Keratinocyte (primary cell): ENCODE measurements around the gene SPAG9. TPM values are rescaled to one million over a fixed set of nuclear protein-coding genes. Genes with fewer than 3 reads are reported as not detected.

ENCODE experiments used
- DNase-seq: peaks from one replicate; pipeline ENCODE4 v3.0.0-alpha.2; 2011; ENCODE audit warnings: low read depth, missing footprints, low spot score
- FAIRE-seq: peaks from 2 replicates; lab custom pipeline; 2011; peaks lifted over from hg19 to GRCh38; lab: Jason Lieb, UNC
- H2AFZ ChIP-seq: 2 replicates; pipeline ENCODE4 v1.6.0; 2012; ENCODE audit warnings: low read length, control low read depth, inconsistent platforms; ENCODE audit not compliant: control insufficient read depth
- H3K27ac ChIP-seq: 2 replicates; pipeline ENCODE4 v1.5.1; 2011; ENCODE audit warnings: low read length; ENCODE audit not compliant: control insufficient read depth, insufficient read depth
- H3K27me3 ChIP-seq: 3 replicates; pipeline ENCODE4 v1.6.0; 2011; ENCODE audit warnings: low read length; ENCODE audit not compliant: control insufficient read depth, insufficient read depth; ENCODE audit errors: extremely low read depth
- H3K36me3 ChIP-seq, 2 experiments: 2 replicates in 1 of 2; 3 replicates in 1 of 2; pipeline ENCODE4 v1.5.1; 2011; ENCODE audit warnings: low read length in 2 of 2, mild to moderate bottlenecking in 1 of 2; ENCODE audit not compliant: control insufficient read depth in 2 of 2, insufficient read depth in 2 of 2; ENCODE audit errors: extremely low read depth in 1 of 2
- H3K4me1 ChIP-seq: 3 replicates; pipeline ENCODE4 v1.5.1; 2011; ENCODE audit warnings: low read length; ENCODE audit not compliant: control insufficient read depth, insufficient read depth; ENCODE audit errors: extremely low read depth
- H3K4me2 ChIP-seq: 3 replicates; pipeline ENCODE4 v1.6.0; 2011; ENCODE audit warnings: low read depth, low read length; ENCODE audit not compliant: control insufficient read depth, insufficient read depth; ENCODE audit errors: extremely low read depth
- H3K4me3 ChIP-seq, 3 experiments: fragments of 200-600 bp in 1 of 3; sonication (generic) in 1 of 3; 2 replicates in 2 of 3; 3 replicates in 1 of 3; pipeline ENCODE4 v1.5.1; 2011 to 2016; ENCODE audit warnings: low read length in 3 of 3, mild to moderate bottlenecking in 3 of 3, control low read depth in 2 of 3, inconsistent platforms in 1 of 3, low read depth in 1 of 3, mixed read lengths in 1 of 3, mixed run types in 1 of 3, moderate library complexity in 1 of 3; ENCODE audit not compliant: control insufficient read depth in 2 of 3, insufficient read depth in 2 of 3; ENCODE audit errors: extremely low read depth in 1 of 3
- H3K79me2 ChIP-seq: 2 replicates; pipeline ENCODE4 v1.6.0; 2012; ENCODE audit warnings: low read length; ENCODE audit not compliant: control insufficient read depth, insufficient read depth
- H3K9ac ChIP-seq: 3 replicates; pipeline ENCODE4 v1.6.0; 2011; ENCODE audit warnings: low read length; ENCODE audit not compliant: control insufficient read depth, insufficient read depth; ENCODE audit errors: extremely low read depth
- H3K9me1 ChIP-seq: 3 replicates; pipeline ENCODE4 v1.6.0; 2011; ENCODE audit warnings: low read length; ENCODE audit not compliant: control insufficient read depth, insufficient read depth; ENCODE audit errors: extremely low read depth
- H3K9me3 ChIP-seq: 2 replicates; pipeline ENCODE4 v1.5.1; 2012; ENCODE audit warnings: low read depth, low read length; ENCODE audit not compliant: control insufficient read depth
- H4K20me1 ChIP-seq: 3 replicates; pipeline ENCODE4 v1.6.0; 2011; ENCODE audit warnings: low read length; ENCODE audit not compliant: control insufficient read depth, insufficient read depth; ENCODE audit errors: extremely low read depth
- CTCF ChIP-seq, 3 experiments: IDR thresholded peaks in 1 of 3; conservative IDR thresholded peaks in 1 of 3; optimal IDR thresholded peaks in 1 of 3; 2 replicates in 2 of 3; 3 replicates in 1 of 3; pipeline versions ENCODE3 to v1.5.1; 2011; ENCODE audit warnings: low read length in 3 of 3, mild to moderate bottlenecking in 3 of 3, moderate library complexity in 2 of 3, control low read depth in 1 of 3, inconsistent platforms in 1 of 3; ENCODE audit not compliant: insufficient read depth in 2 of 3; ENCODE audit errors: extremely low read depth in 1 of 3
- EZH2 ChIP-seq: IDR thresholded peaks from one replicate; pipeline ENCODE4 v1.6.1; 2012; ENCODE audit warnings: inconsistent platforms, mild to moderate bottlenecking, low read length, moderate library complexity
- dilution Hi-C: fragments of 300-500 bp; cut with MboI; formaldehyde crosslinking; loops from one replicate; pipeline ENCODE4 v1.7.0; 2020; ENCODE audit warnings: low sequenced_read_pairs; ENCODE audit not compliant: extremely low pct_ligation_motif_present
- polyA plus RNA-seq, 5 experiments: library from polyadenylated mRNA; depleted of rRNA in 3 of 5; stranded (reverse) in 3 of 5; stranded (forward) in 1 of 5; unstranded in 1 of 5; fragments of >200 nt; gene quantifications; 1 replicate in 1 of 5; 2 replicates in 3 of 5; 3 replicates in 1 of 5; pipeline versions ENCODE4 v1.2.1 to v1.2.3, GENCODE V29; 2011 to 2012; ENCODE audit warnings: missing spikeins in 2 of 5, low read depth in 1 of 5, low replicate concordance in 1 of 5

Gene SPAG9
- polyA plus RNA-seq, 1 donor (not counting 4 experiments of a cell fraction or from before 2014, with no cell fraction given): 43.1 TPM

GRCh38 chr17:51103050-51103449, 17.6 kb downstream of the SPAG9 start:
- no peaks in the 10 kb centered on the region for H3K27me3 ChIP-seq
- H3K4me1 ChIP-seq: no peaks in the 10 kb centered on the region
- no peaks in the 10 kb centered on the region for H3K9me3 ChIP-seq
- H4K20me1 ChIP-seq: peaks cover 6% of the 10 kb centered on the region
- H3K36me3 ChIP-seq: peaks cover 0 to 3% of the 10 kb centered on the region in 2 experiments
- H3K27ac ChIP-seq: no peak overlapping the region
- no peak overlapping the region for H3K4me3 ChIP-seq
- peaks cover 81% of the 10 kb centered on the region for H3K79me2 ChIP-seq
- H2AFZ ChIP-seq: no peak overlapping the region
- no peak overlapping the region for H3K9ac ChIP-seq
- H3K9me1 ChIP-seq: no peaks in the 10 kb centered on the region
- no peak for FAIRE-seq
- dilution Hi-C loops: no loop called here
- TF ChIP-seq EZH2 (no peak), CTCF (optimal IDR thresholded peaks at IDR 0.05 in 1 of 3, IDR thresholded peaks at IDR 0.05 in 1 of 3, conservative IDR thresholded peaks at IDR 0.05 in 1 of 3; ENCODE audit: extremely low read depth in 1 of 3, insufficient read depth in 2 of 3, low read length in 3 of 3) (no peak)
- no peak for DNase-seq
- no peak overlapping the region for H3K4me2 ChIP-seq

DNA sequence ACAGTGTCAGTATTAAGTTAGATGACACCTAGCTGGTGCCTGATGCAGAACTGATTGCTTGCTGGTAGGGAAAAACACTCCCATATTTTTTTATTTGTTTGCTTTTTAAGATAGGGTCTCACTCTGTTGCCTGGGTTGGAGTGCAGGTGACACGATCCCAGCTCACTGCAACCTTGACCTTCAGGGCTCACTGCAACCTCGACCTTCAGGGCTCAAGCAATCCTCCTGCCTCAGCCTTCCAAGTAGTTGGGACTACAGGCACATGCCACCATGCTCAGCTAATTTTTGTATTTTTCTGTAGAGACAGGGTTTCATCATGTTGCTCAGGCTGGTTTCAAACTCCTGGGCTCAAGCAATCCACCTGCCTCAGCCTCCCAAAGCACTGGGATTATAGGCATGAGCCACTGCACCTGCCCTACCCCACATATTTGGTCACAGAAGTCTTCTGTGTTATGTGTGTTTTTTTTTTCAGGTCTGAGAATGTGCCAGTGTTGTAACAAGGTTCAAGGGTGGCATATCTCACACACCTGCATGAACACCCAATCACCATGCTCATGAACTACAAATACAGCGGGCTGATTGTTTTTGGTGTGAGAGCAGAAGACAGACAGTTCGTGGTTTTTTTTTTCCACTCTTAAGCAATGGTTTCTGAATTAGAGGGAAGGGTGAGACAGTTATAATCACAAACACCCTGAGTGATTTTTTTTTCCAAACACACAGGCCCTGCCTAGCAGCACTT, 22.8 kb downstream of the SPAG9 start:
- Histone ChIP-seq H3K4me2 (no peak overlapping the region), H3K9ac (no peak overlapping the region), H3K27ac (no peak overlapping the region), H3K9me1 (no peaks in the 10 kb centered on the region), H3K36me3 (peaks cover 0 to 4% of the 10 kb centered on the region in 2 experiments), H2AFZ (no peak overlapping the region), H3K4me3 (no peak overlapping the region), H3K79me2 (peaks cover 79% of the 10 kb centered on the region), H3K4me1 (no peaks in the 10 kb centered on the region), H3K9me3 (no peaks in the 10 kb centered on the region), H3K27me3 (no peaks in the 10 kb centered on the region), H4K20me1 (no peaks in the 10 kb centered on the region)
- TF ChIP-seq CTCF (optimal IDR thresholded peaks at IDR 0.05 in 1 of 3, IDR thresholded peaks at IDR 0.05 in 1 of 3, conservative IDR thresholded peaks at IDR 0.05 in 1 of 3; ENCODE audit: extremely low read depth in 1 of 3, insufficient read depth in 2 of 3, low read length in 3 of 3) (no peak), EZH2 (no peak)
- DNase-seq: no peak
- no peak for FAIRE-seq
- dilution Hi-C loops: no loop called here
